ENCODE measurements around the gene NME4.

DNA sequence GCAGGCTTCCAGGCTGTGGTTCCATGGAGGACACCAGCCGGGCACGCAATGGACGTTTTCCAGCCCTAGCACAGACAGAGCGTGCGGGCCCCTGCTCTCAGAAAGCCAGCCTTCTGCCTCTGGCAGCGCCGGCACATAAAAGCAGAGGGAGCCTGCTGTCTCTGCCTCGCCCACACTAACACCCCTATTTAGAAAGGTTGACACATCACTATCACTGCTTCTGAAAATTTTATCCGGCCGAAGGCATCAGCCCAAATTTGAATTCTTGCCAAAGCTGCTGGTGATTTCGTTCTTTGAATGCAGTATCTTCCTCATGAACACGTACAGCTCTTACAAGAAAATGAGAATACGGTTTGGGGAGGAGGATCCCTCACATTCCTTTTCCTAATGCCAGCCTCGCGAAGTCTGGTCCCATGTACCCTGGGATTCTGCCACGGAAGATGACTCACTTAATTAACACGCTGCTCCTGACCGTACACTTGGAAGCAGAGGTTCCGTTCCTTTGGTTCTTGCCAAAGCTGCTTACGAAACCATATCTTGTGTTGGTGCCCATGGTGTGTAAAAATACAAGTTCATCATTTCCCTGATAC lies 27.1 kb downstream of the NME4 start:
- TF ChIP-seq POLR2A (IDR thresholded peaks at IDR 0.05; ENCODE audit: borderline replicate concordance, extremely low read depth, insufficient read depth, insufficient read length), result no peak
- no peak for TF ChIP-seq SP1 (IDR thresholded peaks at IDR 0.05; ENCODE audit: low read depth)
- TF ChIP-seq, protein P1, sequence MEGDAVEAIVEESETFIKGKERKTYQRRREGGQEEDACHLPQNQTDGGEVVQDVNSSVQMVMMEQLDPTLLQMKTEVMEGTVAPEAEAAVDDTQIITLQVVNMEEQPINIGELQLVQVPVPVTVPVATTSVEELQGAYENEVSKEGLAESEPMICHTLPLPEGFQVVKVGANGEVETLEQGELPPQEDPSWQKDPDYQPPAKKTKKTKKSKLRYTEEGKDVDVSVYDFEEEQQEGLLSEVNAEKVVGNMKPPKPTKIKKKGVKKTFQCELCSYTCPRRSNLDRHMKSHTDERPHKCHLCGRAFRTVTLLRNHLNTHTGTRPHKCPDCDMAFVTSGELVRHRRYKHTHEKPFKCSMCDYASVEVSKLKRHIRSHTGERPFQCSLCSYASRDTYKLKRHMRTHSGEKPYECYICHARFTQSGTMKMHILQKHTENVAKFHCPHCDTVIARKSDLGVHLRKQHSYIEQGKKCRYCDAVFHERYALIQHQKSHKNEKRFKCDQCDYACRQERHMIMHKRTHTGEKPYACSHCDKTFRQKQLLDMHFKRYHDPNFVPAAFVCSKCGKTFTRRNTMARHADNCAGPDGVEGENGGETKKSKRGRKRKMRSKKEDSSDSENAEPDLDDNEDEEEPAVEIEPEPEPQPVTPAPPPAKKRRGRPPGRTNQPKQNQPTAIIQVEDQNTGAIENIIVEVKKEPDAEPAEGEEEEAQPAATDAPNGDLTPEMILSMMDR (IDR thresholded peaks at IDR 0.05 in 2 of 3, conservative IDR thresholded peaks at IDR 0.05 in 1 of 3; ENCODE audit: borderline replicate concordance in 1 of 3, insufficient read depth in 1 of 3, low read depth in 2 of 3, low read length in 2 of 3), result no peak
- TF ChIP-seq, protein P2, sequence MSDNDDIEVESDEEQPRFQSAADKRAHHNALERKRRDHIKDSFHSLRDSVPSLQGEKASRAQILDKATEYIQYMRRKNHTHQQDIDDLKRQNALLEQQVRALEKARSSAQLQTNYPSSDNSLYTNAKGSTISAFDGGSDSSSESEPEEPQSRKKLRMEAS (IDR thresholded peaks at IDR 0.05), result no peak

All from HCT116 (cell line).